ENCODE measurements around the gene ZIC4. TPM values are rescaled to one million over a fixed set of nuclear protein-coding genes. Genes with fewer than 3 reads are reported as not detected.

ZIC4 gene
- total RNA-seq, result not detected
- long read RNA-seq, result 0 reads

DNA sequence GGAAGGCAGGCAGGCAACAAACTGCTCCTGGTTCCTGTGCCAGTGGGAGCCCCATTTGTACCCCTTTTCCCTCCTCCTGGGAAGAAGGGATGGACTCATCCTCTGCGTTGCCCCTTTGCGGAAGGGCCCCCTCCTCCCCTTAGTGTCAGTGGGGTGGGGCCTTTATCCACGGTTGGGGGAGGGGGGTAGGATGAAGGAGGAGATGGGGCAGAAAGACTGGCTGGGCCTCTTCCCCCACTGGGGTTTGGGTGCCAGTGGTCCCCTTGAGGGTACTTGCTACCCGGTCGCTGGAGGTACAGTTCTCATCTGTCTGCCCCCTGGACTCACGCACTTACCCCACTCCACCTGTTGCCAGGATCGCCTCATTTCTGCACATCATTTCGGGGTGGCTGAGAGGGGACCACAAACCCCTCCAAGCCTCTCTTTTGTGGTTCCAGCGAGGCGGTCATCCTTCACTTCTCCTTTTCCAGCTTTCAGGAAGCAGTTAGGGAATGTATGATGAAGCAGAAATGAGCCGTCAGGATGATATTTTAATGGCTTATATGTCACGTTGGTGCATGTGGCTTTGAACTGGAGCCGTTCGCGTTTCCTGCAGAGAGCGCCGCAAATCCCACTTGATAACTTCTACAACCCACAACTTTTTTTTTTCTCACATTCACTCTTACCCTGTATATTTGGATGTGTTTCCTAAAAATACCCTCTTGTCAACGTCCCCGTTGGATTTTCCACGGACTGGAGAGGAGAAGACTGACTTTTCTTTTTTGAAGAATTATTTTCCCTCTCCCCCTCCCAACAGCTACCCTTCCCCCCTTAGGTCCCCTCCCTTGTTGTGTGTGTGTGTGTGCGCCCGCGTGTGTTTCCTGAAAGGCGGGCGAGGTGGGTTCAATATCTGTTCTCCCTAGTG, at the start of gene ZIC4:
TSS of gene ZIC4 (minus strand) at position 516 of the 904 bp plus-strand sequence. CDS start 3,746 bp downstream, outside the sequence.
- DNase-seq, result no peak
- intact Hi-C loops (cut with DNase I), result no loop called here
- ATAC-seq, result no peak

DNA sequence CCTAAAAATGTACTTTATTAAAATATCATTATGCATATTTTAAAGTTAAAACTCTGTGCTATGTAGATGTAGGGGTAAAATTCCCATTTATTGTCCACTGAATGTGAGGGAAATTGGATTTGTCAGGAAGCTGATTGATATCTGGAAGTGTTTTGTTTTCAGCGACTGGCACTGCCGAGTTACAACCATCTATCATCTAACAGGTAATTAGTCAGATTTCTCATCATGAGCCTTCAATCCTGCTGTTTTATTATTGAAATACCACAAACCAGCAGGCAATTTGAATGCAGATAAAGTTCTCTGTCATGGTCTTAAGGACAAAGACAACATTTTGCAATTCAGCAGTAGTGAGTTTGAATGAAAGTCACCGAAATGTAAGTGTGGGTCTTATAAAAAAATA, 43.3 kb upstream of the ZIC4 start:
- ATAC-seq (no peak), DNase-seq (no peak)
- intact Hi-C loops (cut with DNase I), result no loop called here

DNA sequence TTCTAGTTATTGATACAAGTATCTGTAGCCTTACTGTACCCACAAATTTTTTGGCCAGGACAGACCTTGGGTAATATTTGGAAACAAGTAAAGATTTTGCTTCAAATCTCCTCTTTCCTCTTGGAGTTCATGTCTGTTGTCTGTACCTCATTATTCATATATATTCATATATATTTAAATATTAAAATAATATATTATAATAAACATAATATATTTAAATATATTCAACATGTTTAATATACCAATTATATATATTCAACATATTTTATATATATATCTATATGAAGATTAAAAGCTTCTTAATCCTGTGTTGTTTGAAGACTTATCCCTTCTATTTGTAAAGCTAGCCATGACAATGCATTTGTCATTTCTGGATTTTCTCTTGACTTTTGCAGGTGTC, 40.9 kb upstream of the ZIC4 start:
- DNase-seq (no peak), ATAC-seq (no peak)
- intact Hi-C loops (cut with DNase I), result no loop called here

DNA sequence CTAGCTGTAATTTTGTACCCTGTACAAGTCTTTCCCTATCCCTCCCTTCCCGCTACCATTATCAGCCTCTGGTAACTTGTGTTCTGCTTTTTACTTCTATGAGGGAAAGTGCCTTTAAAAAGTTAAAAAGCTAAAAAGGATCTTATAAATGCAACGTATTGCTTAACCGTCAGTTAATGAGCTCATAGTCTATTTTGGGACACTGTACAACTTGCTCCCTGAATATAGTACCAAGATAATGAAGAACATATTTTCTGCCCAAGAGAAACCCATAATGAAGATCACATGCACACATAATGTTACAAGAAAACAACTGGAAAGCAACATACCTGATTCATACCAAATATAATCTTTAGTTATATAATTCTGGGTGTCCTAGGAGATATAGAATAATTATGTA, 25.4 kb upstream of the ZIC4 start:
- ATAC-seq (no peak), DNase-seq (no peak)
- intact Hi-C loops (cut with DNase I), result no loop called here

DNA sequence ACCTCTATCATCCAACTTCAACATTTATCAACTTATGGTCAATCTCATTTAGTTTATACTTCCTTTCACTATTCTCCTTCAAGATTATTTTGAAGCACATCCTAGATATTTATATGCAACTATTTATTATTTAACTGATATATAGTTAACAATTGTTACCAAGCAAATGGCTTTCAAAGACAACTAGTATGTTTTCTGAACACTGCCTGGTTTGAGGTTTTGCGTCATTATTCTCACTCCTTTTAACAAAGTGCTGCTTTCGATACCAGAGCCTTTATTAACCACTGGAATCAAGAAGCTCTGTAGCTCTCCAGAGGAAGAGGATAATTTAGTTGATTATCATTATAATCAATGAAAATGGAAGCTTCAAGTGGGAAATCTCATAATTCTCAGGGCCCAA, 22.4 kb upstream of the ZIC4 start:
- no peak for DNase-seq

DNA sequence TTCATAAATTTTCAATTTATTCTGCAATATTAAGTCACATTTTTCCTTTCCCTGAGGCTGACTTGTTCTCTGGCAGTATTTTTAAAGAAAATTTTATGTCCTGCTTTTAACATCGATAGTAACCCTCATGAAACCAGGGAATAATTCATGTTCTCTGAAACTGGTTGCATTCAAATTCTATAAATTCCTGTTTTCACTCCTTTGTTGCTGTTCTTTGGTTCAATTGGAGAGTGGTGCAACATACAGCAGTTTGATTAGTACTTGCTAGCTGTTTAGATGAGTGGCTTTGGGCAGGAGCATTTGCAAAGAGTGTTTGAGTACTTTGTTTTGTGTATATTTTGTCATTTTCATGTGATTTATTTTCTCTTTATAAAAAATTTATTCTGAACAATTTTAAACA, 22.0 kb upstream of the ZIC4 start:
- intact Hi-C loops (cut with DNase I), result no loop called here
- DNase-seq, result no peak
- ATAC-seq, result no peak

More for the DNA sequence above, 22.4 kb upstream of the ZIC4 start:
- no peak for ATAC-seq
- intact Hi-C loops (cut with DNase I), result no loop called here

DNA sequence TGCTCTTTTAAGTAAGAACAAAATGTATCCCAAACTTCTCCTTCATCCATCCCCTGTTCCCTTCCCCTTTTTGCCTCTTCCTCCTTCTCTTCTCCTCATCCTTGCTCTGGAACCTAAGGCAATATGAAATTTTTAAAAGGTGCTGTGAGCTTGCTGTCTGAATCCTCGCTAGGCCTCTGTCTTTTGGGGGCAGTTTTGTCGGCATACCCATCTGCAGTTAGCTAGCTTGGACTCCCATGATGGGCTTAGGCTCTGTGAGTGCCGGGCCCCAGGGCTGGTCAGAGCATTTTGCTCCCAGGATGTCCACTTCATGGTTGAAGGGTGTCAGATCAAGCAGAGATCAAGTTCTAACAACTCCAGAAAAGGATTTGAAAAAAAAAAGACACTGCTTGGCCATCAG, 21.4 kb upstream of the ZIC4 start:
- ATAC-seq, result no peak
- intact Hi-C loops (cut with DNase I), result no loop called here
- DNase-seq, result no peak

DNA sequence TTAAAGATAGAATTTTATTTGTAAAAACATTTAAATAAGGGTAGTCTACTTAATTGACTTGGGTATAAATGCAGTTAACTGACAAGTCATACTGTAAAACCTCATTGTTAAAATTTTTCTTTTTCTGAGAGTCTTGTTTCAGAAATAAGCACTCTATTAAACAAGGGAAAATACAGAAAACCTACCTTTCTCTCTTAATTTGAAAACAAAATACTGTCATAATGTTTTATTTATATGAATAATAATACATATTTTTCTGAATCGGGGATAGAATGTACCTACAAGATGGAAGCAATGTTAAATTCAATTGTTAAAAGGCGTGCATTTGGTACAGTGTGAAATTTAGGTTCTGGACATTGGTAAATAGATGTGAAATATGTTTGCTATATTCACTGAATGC, 20.6 kb upstream of the ZIC4 start:
- DNase-seq (no peak), ATAC-seq (no peak)
- intact Hi-C loops (cut with DNase I), result no loop called here

DNA sequence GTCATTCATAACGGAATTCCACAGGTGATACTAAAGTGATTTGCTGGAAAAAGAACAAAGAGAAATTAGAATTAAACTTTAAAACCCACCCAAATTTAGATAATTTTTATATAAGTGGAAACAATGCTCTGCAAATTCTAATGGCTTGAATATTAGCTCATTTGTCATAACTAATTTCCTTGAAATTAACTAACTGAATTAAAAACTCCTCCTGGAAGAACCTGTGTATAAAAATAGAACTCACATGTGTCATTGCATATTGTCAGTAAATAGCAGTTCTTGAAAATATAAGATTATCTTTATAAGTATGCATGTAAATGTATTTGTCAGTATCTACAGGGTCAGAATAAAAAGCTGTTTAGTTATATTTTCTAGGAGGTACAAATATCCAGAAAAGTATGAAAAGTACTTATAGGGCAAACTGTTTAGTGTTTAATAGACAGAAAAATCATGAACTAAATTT, 19.1 kb upstream of the ZIC4 start:
- DNase-seq (no peak), ATAC-seq (no peak)
- intact Hi-C loops (cut with DNase I), result no loop called here

DNA sequence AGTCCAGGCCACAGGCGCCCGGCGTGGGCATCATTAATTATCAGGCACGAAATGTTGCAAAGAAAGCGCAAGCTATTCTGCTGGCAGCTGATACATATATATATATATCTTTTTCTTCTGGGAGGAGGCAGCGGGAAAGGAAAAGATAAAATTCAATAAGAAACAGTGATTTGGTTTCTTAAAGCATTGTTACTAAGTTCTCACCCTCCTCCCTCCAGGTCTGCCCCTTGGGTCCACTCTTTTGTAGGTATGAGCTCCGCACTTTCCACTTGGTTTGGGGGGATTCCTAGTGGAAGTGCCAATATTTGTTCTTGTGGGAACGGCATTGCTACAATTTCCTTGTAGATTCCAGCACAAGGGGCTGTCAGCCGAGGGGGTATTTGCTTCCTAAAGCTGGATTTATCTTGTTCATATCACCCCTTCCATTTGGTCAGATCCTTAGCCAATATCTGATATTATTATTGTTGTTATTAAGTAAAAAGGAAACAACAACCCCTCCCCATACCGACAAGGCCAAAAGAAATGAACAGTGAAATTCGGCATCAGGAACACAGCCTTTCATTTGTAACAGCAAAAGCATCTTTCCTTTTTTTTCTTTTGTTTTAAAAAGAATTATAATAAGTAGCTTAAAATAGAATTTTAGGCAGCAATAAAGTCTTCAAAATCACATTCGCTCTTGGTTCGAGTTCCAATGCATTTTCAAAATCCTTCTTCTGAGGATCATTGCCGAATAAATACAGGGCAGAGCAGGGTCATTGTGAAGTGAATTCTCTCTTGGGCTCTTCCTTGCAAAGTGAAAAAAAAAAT, 18.4 kb upstream of the ZIC4 start:
- intact Hi-C loops (cut with DNase I), result no loop called here
- ATAC-seq, result no peak

DNA sequence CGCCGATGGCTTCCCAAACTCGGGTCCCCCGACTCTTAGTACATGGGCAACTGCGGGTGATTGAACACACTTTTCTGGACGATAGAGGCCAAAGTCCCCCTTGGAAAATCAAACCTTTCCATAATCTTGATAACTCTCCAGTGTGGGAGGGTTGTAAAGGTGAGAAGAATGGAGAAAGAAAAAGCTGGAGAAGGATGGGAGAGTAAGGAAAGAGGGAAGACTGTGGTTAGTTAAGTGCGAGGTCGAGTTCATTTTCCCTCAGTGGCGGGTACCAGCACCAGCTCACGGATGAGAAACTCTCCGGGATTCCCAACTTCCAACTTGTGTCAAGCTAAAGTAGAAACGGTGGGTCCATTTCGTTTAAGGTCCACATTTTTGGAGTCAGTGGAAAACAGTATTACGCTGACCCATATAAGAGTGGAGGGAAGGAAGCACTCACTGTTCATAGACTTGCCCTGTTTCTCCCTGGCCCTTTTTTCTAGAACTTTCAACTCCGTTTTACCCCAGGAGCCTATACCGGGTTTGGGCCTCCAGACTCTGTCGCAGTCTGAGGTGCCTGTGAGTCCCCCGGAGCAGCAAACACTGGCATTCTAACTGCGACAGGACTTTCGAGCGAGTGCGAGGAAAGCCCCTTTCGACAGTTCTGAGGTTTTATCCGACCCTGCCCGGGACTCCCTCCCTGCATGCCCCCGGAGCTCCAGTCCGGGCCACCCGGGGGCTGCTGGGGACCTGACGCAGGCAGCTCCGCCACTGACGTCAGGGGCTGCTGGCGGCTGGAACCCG, 17.6 kb upstream of the ZIC4 start:
- DNase-seq, result no peak
- intact Hi-C loops (cut with DNase I), result no loop called here
- ATAC-seq, result no peak

More for the DNA sequence above, 18.4 kb upstream of the ZIC4 start:
- DNase-seq, result no peak

DNA sequence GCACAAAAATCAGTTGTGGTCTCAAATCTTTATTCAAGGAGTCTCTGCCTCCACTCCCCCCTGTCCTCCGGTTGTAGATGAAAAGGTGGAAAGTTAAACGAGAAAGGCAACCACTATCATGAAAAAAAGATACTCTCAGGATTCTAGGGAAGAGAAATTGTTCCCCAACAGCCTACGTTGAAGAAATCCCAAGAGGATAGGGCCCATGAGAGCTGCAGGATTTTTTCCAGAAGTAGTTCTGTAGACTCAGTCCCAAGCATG, 17.1 kb upstream of the ZIC4 start:
- no peak for DNase-seq
- no peak for ATAC-seq
- intact Hi-C loops (cut with DNase I), result no loop called here

DNA sequence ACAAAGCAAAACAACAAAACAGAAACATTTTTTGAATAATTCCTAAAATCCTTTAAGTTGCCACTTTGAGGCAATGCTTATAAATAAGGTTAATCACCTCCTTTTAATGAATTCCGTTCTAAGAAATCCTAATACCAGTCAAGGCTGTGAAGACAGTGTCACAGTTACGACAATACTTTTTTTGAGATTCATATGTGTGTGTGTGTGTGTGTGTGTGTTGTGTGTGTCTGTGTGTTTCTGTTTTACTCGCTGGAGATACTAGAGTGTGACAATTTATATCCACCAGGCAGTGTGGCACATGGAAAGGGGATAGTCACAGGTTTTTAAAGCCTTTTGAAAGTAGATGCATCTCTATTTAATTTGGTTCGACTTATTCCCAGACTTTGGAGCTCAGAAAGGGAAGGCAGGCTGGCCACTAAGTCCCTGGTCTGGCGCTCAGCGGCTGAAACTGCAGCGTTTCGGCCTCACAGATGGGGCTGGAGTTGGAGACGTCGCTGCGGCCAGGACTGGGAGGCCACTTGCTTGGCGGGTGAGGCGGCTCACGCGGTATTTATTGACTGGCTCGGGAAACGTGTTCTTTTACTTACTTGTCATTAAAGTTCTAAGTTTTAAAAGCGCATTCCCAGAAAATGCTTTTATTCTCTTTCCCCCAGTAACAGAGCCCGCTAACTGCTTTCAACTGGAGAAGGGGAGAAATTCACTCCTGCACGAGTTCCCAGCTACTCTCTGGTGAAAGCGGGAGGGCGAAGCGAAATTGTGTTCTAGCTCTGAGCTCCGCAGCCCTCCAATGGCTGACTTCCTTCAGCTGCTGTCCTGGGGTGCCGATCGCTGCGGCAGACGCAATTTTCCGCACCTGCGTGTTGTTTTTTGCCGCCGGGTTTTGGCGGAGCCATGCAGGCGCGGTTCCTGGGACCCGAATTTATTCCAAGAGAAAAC, 16.5 kb upstream of the ZIC4 start:
- DNase-seq (no peak), ATAC-seq (no peak)
- intact Hi-C loops (cut with DNase I), result no loop called here

DNA sequence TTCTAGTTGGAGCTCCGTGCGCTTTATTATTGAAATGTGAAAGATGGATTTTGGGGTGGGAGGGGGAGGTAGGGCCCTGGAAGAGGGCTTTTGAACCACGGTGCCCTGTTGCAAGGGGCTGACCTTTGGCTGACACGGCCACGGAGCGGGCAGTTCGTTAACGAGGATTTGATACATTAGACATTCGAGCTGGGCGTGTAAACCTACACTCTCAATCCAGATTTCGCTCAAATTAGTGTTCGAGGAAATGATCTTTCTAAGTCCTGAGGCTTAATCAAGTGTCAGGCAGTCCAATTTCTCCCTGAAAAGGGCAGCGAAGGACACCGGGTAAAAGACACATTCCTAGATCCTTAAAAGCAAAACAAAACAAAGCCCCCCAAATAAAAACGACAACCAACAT, 15.9 kb upstream of the ZIC4 start:
- DNase-seq (no peak), ATAC-seq (no peak)
- intact Hi-C loops (cut with DNase I), result no loop called here

DNA sequence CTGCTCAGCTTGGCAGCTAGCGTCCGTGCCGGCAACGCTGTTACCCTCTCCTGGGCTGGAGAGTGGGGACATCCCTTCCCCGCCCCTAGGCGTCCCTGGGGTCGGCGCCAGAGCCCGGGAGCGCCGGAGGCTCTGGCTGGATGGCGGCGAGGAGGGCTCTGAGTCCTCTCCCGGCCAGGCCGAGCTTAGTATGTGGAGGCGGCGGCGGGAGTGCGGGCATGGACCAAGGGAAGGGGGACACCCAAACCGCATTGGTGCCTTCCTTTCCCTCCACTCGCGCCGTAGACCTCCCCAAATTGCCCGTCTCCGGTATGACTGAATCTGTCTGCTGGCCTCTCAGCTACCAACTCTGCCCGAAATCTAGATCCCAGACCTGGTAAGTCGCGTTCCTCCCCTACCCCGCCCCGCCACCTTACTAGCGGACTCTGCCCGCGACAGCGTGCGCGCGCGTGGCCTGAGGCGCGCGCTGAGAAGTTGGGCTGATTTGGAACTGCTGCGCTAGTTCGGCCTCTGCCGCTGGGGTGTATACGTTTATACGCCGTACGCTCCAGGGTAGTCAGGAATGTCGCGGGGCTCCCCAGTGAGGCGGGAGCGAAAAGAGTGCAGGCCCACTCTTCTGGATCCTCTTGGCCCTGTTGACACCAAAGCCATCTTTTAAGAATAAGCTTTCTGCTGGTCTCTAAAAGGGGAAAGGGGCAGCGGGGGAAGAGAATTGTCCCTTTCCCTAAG, 15.0 kb upstream of the ZIC4 start:
- intact Hi-C loops (cut with DNase I), result no loop called here
- DNase-seq (no peak), ATAC-seq (no peak)

DNA sequence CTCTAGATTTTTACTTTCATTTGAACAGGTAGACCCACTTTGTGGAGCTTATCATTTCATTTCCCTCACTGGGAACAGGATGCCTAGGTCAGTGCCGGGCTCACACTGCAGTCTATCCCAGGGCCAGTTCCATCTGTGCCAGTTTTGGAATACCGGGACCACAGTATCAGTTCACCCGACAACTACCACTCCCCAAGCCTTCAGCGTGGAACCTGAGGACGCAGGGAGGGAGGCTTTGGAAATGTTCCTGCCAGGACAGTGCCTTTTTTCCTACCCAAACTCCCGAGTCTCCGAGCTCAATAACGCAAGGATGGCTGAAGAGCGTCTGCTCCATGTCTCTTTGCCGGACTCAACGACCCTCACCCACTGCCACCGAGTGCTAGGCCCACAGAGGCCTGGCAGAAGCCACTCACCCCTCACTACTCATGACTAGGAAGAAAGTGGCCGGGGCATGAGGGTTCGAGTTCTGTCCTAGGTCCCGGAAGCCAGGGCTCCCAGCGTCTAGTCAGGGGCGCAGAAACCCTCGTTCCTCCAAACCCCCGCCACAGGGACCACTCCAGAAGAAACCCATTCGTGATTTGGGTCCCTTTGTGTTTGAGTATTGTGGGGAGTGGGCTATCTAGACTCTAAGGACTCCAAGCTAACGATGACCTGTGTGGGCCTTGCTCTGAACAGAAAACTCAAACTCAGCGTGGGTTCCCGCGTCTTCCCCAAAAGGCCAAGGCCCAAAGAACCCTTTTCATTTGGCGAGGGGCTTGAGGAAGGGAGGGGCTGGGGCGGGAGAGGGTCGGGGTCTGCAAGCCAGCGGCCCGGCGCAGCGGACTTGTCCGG, 14.2 kb upstream of the ZIC4 start:
- ATAC-seq (no peak), DNase-seq (no peak)
- intact Hi-C loops (cut with DNase I), result no loop called here

DNA sequence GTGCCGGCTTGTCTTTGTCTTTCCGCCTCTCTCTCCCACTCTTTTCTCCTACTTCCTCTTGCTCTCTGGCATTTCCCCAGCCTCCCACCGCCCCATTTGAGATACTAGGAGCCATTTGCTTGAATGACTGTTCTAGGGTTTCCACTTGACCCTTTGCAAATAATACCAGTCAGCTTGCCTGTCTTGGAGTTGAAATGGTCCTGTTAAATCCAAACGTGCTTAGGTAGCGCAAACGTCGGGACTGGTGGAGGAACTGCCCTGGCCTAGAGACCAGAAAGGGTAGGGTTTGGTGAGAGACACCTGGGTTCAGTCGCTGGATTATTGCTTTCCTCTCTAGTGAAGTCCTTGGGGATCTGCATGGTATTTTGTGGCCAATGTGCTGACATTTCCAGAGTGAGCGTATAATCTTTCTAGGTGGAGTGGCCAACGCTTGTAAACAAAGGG, 13.5 kb upstream of the ZIC4 start:
- intact Hi-C loops (cut with DNase I), result no loop called here
- no peak for DNase-seq
- no peak for ATAC-seq
